GDM1 (cell line): Measurements from ENCODE around the gene MAPKAPK3.

Source experiments
- DNase-seq: peaks from one replicate; lab custom pipeline; 2025; lab: John Stamatoyannopoulos, UW

The MAPKAPK3 gene

GRCh38 chr3:50689558-50689957 lies 72.6 kb downstream of the MAPKAPK3 start:
- DNase-seq: no peak

- DNase-seq: no peak
Observed at GRCh38 chr3:50695031-50695430, 78.1 kb downstream of the MAPKAPK3 start.

- no peak for DNase-seq
Observed at GRCh38 chr3:50696276-50696675, 79.3 kb downstream of the MAPKAPK3 start.

GRCh38 chr3:50698269-50698668 lies 81.3 kb downstream of the MAPKAPK3 start:
- no peak for DNase-seq
